ENCODE data around the gene ARGFX. TPM values are rescaled to one million over a fixed set of nuclear protein-coding genes. Genes with fewer than 3 reads are reported as not detected.
"Not testable (repeated sequence)": the region's sequence is repeated elsewhere in the genome, so short reads cannot be mapped to it uniquely, and the experiment has no call there.

Gene ARGFX
- total RNA-seq, 1 donor from 2014 or later: not detected

DNA sequence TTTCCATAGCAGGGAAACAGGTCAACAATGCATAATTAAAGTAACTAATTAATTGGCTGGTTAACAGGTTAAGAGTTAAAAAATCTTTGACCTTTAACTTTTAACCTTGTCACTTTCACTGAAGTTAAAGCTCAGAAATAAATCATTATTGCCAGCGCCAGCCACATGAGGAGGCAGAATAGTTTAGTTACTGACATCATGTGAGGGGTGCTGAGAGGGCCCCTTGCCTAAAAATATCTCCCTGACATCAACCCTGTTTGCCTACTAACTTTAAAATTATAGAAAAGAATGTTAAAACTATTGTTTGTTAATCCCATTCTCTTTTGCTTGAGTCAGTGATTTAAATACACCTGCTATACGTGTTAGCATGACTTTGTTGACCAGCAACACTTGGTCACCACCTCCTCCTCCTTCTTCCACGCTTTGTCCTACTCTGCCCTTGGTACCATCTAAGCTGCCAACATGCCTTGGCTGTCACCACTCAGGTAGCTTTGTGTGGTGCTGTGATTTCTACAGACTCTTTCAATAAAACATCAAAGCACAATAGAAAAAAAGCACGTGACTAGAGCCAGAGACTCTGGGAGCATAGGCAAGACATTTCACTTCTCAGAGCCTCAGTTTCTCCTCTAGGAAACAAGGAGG, 28.1 kb downstream of the ARGFX start:
- no peak for ATAC-seq

GRCh38 chr3:121598564-121598963, 30.8 kb downstream of the ARGFX start:
- DNase-seq (ENCODE audit: low spot score) (no peak), ATAC-seq (no peak)
- intact Hi-C loops (cut with DNase I): no loop called here

More for the DNA sequence above, 28.1 kb downstream of the ARGFX start:
- DNase-seq (ENCODE audit: low spot score): no peak
- intact Hi-C loops (cut with DNase I): no loop called here

DNA sequence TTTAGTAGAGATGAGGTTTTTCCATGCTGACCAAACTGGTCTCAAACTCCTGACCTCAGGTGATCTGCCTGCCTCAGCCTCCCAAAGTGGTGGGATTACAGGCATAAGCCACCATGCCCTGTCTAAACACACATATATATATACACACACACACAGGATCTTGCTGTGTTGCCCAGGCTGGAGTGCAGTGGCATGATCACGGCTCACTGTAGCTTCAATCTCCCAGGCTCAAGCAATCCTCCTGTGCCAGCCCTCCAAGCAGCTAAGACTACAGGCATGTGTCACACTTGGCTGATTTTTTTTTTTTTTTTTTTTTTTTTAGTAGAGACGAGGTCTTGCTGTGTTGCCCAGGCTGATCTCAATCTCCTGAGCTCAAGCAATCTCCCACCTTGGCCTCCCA, 32.2 kb downstream of the ARGFX start:
- ATAC-seq; DNase-seq (ENCODE audit: low spot score); intact Hi-C loops (cut with DNase I): not testable (repeated sequence)

DNA sequence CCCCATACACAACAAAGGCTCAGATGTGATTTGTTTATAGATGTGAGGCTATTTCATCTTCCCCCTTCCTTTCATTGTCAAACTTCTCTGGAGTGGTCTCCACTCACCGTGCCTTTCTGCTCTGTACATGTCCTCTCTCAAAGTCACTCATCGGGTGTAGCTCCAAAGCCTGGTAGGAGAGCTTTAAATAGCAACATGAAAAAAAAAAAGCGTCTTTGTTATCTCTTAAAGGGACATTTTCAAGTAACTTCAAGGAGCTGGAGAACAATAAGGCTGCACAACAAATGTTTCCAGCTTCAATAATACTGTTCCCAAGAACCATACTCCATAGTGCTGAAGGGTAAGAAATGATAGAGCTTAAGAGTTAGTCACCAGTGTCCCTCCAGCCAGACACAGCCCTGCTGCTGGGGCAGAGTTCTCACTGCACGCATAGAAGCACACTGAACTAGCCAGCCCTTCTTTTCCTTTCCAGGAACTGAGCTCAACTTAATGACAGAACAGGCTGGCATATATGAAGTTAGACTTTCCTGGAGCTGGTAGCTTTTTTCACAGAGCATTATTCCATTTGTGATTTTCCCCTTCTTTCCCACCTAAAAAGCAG, 33.6 kb downstream of the ARGFX start:
- intact Hi-C loops (cut with DNase I): no loop called here
- DNase-seq (ENCODE audit: low spot score) (no peak), ATAC-seq (no peak)

- DNase-seq (ENCODE audit: low spot score) (no peak), ATAC-seq (no peak)
- intact Hi-C loops (cut with DNase I): no loop called here
Observed at GRCh38 chr3:121604759-121605158, 37.0 kb downstream of the ARGFX start.

GRCh38 chr3:121606106-121606505, 38.4 kb downstream of the ARGFX start:
- intact Hi-C loops (cut with DNase I): no loop called here
- no peak for DNase-seq (ENCODE audit: low spot score)
- ATAC-seq: no peak

Other genes with a start within 250 kb of the ARGFX start
- gene POLQ, start 22.0 kb upstream of the ARGFX start, total RNA-seq: 0.09 TPM
- not detected for gene FBXO40, start 25.4 kb downstream of the ARGFX start, total RNA-seq
- 45.4 TPM for gene HCLS1, start 93.0 kb downstream of the ARGFX start, total RNA-seq
- gene GOLGB1, start 181.8 kb downstream of the ARGFX start, total RNA-seq: 73.4 TPM

Measured in sciatic nerve (tissue), 2 donors.